GM12801 (cell line): ENCODE data around the gene ITGAV.

Source experiments
- TF ChIP-seq, protein P1 (sequence below): IDR thresholded peaks from one replicate; pipeline ENCODE4 v1.5.1; 2011; ENCODE audit warnings: control low read depth; ENCODE audit not compliant: insufficient read length; ENCODE audit errors: extremely low read depth

Gene ITGAV

DNA sequence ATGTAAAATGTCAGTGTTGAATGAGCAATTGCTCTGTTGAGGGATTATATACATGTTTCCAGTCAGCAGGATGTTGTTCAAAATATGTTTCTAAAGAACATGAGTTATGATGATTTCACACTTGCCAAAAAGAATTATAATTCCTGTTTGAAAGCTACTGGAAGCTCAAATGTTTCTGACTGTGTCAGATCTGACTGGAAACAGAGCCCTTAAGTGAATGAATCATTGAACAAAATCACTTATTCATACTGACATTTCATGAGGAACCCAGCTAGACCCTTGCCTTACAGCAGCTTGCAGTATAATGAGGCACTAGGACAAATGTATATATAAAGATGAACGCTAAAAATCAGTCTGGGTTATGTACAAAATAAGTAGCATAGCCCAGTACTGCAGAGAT lies 35.4 kb upstream of the ITGAV start:
- TF ChIP-seq, protein P1, sequence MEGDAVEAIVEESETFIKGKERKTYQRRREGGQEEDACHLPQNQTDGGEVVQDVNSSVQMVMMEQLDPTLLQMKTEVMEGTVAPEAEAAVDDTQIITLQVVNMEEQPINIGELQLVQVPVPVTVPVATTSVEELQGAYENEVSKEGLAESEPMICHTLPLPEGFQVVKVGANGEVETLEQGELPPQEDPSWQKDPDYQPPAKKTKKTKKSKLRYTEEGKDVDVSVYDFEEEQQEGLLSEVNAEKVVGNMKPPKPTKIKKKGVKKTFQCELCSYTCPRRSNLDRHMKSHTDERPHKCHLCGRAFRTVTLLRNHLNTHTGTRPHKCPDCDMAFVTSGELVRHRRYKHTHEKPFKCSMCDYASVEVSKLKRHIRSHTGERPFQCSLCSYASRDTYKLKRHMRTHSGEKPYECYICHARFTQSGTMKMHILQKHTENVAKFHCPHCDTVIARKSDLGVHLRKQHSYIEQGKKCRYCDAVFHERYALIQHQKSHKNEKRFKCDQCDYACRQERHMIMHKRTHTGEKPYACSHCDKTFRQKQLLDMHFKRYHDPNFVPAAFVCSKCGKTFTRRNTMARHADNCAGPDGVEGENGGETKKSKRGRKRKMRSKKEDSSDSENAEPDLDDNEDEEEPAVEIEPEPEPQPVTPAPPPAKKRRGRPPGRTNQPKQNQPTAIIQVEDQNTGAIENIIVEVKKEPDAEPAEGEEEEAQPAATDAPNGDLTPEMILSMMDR, result no peak

DNA sequence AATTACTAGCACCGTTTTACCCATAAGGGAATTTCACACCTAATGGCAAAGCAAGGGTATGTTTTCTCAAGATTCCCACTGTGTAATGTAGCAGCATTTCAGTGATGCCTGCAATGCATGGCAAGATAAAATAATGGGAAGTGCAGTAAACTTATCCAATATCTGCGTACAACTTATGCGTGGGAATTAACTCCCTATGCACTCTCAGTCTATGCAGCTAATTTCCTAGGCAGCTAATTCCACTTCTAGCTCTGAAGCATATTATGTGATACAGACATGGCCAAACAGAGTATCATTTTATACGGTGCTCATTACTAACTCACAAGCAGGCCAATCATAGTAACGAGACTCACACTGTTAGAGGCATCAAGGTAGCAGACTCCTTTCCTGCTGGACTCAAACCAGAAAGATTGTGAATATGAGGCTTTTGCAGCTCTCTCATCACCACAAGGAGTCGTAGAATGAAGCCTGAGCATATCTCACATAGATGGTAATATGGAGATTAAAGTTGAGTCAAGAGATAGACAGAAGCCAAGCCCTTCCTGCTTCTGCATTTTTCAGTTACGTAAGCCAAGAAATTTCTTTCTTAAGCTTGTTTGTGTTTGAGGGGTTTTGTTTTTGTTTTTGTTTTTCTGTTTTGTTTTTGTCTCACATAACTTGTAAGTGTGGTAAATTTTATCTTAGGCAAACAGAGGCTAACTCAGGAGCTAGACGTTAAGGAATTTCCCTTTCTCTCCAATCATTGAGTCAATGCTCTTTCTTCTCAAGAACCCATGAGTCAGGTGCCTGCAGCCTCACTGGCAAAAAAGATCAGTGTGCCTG lies 34.8 kb upstream of the ITGAV start:
- TF ChIP-seq, protein P1, result no peak

DNA sequence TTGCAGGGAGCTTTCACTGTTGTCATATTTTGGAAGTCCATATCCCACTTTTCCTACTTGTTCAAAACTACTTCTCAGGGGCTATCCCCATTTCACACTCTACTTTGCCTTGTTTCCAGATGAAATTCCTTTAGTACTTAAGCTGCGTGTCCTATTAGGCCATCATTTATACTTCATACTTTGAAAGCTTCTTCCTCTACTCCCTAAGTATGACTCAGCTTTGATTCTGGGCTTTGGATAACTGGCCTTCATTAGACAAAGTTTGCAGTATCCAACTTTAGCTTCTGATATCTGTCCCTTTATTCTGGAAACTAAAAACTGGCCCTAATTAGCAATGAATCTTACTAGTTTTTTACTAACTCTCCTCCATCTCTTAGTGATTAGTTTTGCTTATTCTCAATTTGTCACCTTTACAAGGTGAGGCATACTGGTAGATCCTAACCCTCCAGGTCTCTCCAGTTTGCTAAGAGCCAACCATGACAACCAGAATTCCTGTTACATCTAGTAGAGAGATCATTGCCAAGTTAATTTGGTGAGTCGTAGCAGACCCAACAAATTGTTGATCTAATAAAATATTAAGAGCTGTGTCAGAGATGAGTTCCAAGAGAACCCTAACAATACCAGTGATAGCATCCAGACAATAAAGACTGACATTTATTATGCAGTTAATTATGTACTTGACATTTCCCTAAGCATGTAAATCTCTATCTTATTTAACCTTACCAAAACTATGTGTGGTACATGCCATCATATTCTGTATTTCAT lies 31.2 kb upstream of the ITGAV start:
- TF ChIP-seq, protein P1, result no peak

DNA sequence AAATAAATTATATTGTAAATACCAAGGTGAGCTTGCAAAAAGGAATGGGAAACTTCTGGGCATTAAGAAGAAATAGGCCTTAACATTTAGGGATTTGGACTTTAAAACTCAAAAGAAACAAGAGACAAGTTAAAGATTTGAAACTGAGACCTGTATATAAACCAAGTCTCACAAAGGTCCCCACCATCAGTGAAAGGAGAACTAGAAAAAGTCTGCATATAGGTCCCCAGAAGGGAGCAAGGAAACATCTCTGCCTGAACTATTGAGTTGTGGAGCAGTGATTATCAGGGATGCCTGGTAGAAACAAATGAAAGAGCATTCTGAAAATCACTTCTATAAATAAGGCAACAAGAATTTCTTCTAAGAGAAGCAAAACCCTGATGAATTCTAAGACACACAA lies 30.5 kb upstream of the ITGAV start:
- TF ChIP-seq, protein P1, result no peak

DNA sequence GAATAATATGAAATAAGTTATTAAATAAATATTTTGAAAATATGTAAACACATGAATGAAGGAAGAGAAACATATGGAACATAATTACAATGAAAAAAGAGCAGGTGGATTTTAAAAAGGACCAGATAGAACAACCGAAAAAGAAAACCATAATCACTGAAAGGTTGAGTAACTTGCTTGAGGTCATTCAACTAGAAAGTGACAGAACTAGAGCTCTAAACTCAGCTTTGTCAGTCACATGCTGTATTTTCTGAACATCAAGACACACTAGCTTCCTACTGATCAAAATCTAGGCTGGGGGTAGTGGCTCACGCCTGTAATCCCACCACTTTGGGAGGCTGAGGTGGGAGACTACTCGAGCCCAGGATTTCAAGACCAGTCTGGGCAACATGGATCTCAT lies 30.0 kb upstream of the ITGAV start:
- TF ChIP-seq, protein P1, result no peak

DNA sequence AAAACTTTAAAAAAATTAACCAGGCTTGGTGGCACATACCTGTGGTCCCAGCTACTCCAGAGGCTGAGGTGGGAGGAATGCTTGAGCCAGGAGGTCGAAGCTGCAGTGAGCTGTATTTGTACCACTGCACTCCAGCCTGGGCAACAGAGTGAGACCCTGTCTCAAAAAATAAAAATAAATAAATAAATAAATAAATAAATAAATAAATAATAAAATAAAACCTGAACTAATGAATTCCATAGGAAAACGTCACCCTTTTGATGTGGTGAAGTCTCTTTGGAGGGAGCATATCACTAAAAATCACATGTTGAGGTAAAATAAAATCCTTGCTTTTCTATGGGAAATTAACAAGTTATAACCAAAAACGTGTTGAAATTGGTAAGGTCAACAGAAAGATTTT lies 29.6 kb upstream of the ITGAV start:
- TF ChIP-seq, protein P1, result no peak

DNA sequence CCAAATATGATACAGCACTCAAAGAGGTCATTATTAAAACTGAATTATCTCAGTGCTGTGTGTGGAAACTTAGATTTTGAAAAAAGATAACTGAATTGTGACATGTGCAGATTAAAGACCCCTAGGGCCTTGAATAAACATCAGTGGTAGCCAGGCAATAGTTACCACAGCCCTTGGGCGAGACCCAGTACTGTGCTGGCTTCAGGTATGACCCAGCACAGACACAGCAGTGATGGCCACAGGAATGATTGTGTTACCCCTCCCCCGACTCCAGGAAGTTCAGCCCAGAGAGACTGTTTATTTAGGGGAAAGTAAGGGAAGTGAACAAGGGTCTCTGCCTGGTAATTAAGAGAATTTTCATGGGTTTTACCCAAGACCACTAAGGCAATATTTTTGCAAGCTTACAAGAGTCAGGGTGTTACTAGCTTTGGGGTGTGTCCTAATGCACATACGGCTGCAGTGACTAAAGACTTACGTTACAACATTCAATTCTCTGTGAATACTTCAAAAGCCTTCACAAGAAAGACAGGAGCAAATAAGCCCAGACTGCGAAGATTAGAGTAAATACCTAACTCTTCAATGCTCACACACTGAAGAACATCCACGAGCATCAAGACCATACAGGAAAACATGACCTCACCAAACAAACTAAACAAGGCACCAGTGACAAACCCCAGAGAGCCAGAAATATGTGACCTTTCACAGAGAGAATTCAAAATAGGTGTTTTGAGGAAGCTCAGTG lies 28.2 kb upstream of the ITGAV start:
- TF ChIP-seq, protein P1, result no peak
